ENCODE results near the gene DNAAF1. TPM values are rescaled to one million over a fixed set of nuclear protein-coding genes. Genes with fewer than 3 reads are reported as not detected.

DNAAF1 gene
- total RNA-seq, 1 experiment from 2014 or later: not detected

GRCh38 chr16:84105948-84106740, 39.0 kb upstream of the DNAAF1 start:
- H3K4me3 ChIP-seq (ENCODE audit: low read depth in 2 of 2, low read length in 2 of 2): no peak overlapping the region
- H3K27ac ChIP-seq (ENCODE audit: low read length): no peak overlapping the region
- in situ Hi-C loops (cut with HindIII; ENCODE audit: low pct_unique_long_range_greater_than_20kb, low sequenced_read_pairs): no loop called here
- intact Hi-C loops (cut with micrococcal nuclease; ENCODE audit: unreplicated experiment): no loop called here
- no TSS peak for BruUV-seq (replicated peaks)
- no peak for TF ChIP-seq TCF7L2 (IDR thresholded peaks at IDR 0.05; ENCODE audit: low read depth, low read length)
- no peak for TF ChIP-seq SIN3A (IDR thresholded peaks at IDR 0.05; ENCODE audit: borderline replicate concordance, insufficient read depth, low read depth, low read length)
- no peak for TF ChIP-seq REST (IDR thresholded peaks at IDR 0.05; ENCODE audit: insufficient read depth in 1 of 2, low read depth in 2 of 2, low read length in 1 of 2)
- no peak for TF ChIP-seq POLR2AphosphoS5 (IDR thresholded peaks at IDR 0.05; ENCODE audit: low read depth, low read length)
- TF ChIP-seq CTCF (IDR thresholded peaks at IDR 0.05): no peak
- POLR2A ChIA-PET: no interaction called here
- no peak for ATAC-seq
- no peaks in the 10 kb centered on the region for H3K9me3 ChIP-seq (ENCODE audit: control insufficient read depth, insufficient read depth, low read depth, low read length)
- no peak for DNase-seq (ENCODE audit: low read depth, low spot score)
- no peaks in the 10 kb centered on the region for H3K36me3 ChIP-seq (ENCODE audit: control insufficient read depth, insufficient read depth, low read length)
- CTCF ChIA-PET: interaction anchor here (0.6 kb wide), 1 partner anchor 118 kb away, joined by 3 read pairs; no protein-coding TSS in a partner anchor
- no peaks in the 10 kb centered on the region for H3K27me3 ChIP-seq (ENCODE audit: control insufficient read depth, insufficient read depth, low read length)
- H3K4me1 ChIP-seq (ENCODE audit: control insufficient read depth, insufficient read depth, low read length): peaks cover 12% of the 10 kb centered on the region

- H3K4me3 ChIP-seq (ENCODE audit: low read depth in 2 of 2, low read length in 2 of 2): no peak overlapping the region
- BruUV-seq (replicated peaks): no TSS peak
- ATAC-seq: no peak
- in situ Hi-C loops (cut with HindIII; ENCODE audit: low pct_unique_long_range_greater_than_20kb, low sequenced_read_pairs) (no loop called here), intact Hi-C loops (cut with micrococcal nuclease; ENCODE audit: unreplicated experiment) (no loop called here)
- ChIA-PET CTCF (no interaction called here), POLR2A (no interaction called here)
- H3K27ac ChIP-seq (ENCODE audit: low read length): no peak overlapping the region
- H3K4me1 ChIP-seq (ENCODE audit: control insufficient read depth, insufficient read depth, low read length): peaks cover 9% of the 10 kb centered on the region
- TF ChIP-seq TCF7L2 (IDR thresholded peaks at IDR 0.05; ENCODE audit: low read depth, low read length): no peak
- TF ChIP-seq SIN3A (IDR thresholded peaks at IDR 0.05; ENCODE audit: borderline replicate concordance, insufficient read depth, low read depth, low read length): no peak
- TF ChIP-seq REST (IDR thresholded peaks at IDR 0.05; ENCODE audit: insufficient read depth in 1 of 2, low read depth in 2 of 2, low read length in 1 of 2): no peak
- TF ChIP-seq POLR2AphosphoS5 (IDR thresholded peaks at IDR 0.05; ENCODE audit: low read depth, low read length): no peak
- TF ChIP-seq CTCF (IDR thresholded peaks at IDR 0.05): no peak
- DNase-seq (ENCODE audit: low read depth, low spot score): no peak
- no peaks in the 10 kb centered on the region for H3K9me3 ChIP-seq (ENCODE audit: control insufficient read depth, insufficient read depth, low read depth, low read length)
- H3K36me3 ChIP-seq (ENCODE audit: control insufficient read depth, insufficient read depth, low read length): no peaks in the 10 kb centered on the region
- H3K27me3 ChIP-seq (ENCODE audit: control insufficient read depth, insufficient read depth, low read length): no peaks in the 10 kb centered on the region
Measured at GRCh38 chr16:84107921-84108320, 37.2 kb upstream of the DNAAF1 start.
